ENCODE data around the gene TMEM181.
"Not testable (repeated sequence)": the region's sequence is repeated elsewhere in the genome, so short reads cannot be mapped to it uniquely, and the experiment has no call there.

TMEM181 gene

GRCh38 chr6:158668707-158669103 is 108.8 kb downstream of the TMEM181 start:
- TF ChIP-seq EZH2phosphoT487 (IDR thresholded peaks at IDR 0.05; ENCODE audit: low read depth) = no peak
- TF ChIP-seq, protein P1, sequence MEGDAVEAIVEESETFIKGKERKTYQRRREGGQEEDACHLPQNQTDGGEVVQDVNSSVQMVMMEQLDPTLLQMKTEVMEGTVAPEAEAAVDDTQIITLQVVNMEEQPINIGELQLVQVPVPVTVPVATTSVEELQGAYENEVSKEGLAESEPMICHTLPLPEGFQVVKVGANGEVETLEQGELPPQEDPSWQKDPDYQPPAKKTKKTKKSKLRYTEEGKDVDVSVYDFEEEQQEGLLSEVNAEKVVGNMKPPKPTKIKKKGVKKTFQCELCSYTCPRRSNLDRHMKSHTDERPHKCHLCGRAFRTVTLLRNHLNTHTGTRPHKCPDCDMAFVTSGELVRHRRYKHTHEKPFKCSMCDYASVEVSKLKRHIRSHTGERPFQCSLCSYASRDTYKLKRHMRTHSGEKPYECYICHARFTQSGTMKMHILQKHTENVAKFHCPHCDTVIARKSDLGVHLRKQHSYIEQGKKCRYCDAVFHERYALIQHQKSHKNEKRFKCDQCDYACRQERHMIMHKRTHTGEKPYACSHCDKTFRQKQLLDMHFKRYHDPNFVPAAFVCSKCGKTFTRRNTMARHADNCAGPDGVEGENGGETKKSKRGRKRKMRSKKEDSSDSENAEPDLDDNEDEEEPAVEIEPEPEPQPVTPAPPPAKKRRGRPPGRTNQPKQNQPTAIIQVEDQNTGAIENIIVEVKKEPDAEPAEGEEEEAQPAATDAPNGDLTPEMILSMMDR (IDR thresholded peaks at IDR 0.05; ENCODE audit: low read depth, low read length) = no peak
- H3K9me3 ChIP-seq (ENCODE audit: insufficient read depth, low read length) = no peaks in the 10 kb centered on the region
- no peaks in the 10 kb centered on the region for H4K20me1 ChIP-seq (ENCODE audit: insufficient read depth, low read length)
- no peak overlapping the region for H2AFZ ChIP-seq (ENCODE audit: low read depth, low read length)
- 0 out of 2 replicates have a peak, but pooled peaks cover 3% of the 10 kb centered on the region for H3K27me3 ChIP-seq (ENCODE audit: low read depth, low read length)
- H3K27ac ChIP-seq (ENCODE audit: low read length) = no peak overlapping the region
- peak overlapping the region; percentile 33 for H3K4me2 ChIP-seq (ENCODE audit: low read length)
- H3K9ac ChIP-seq (ENCODE audit: low read length) = no peak overlapping the region
- H3K79me2 ChIP-seq (ENCODE audit: low read length) = no peaks in the 10 kb centered on the region
- H3K4me3 ChIP-seq (ENCODE audit: low read length) = no peak overlapping the region
- H3K4me1 ChIP-seq (ENCODE audit: low read length) = peaks cover 40% of the 10 kb centered on the region
- no peaks in the 10 kb centered on the region for H3K36me3 ChIP-seq (replicated peaks; ENCODE audit: low read depth, low read length)

GRCh38 chr6:158669145-158670035 is 109.5 kb downstream of the TMEM181 start:
- Histone ChIP-seq H3K36me3 (replicated peaks; ENCODE audit: low read depth, low read length) (no peaks in the 10 kb centered on the region), H3K27me3 (ENCODE audit: low read depth, low read length) (0 out of 2 replicates have a peak, but pooled peaks cover 3% of the 10 kb centered on the region), H3K79me2 (ENCODE audit: low read length) (no peaks in the 10 kb centered on the region), H3K4me2 (ENCODE audit: low read length) (peak overlapping the region; percentile 42), H3K9ac (ENCODE audit: low read length) (no peak overlapping the region), H4K20me1 (ENCODE audit: insufficient read depth, low read length) (no peaks in the 10 kb centered on the region), H3K4me3 (ENCODE audit: low read length) (no peak overlapping the region), H3K27ac (ENCODE audit: low read length) (no peak overlapping the region), H3K9me3 (ENCODE audit: insufficient read depth, low read length) (no peaks in the 10 kb centered on the region), H2AFZ (ENCODE audit: low read depth, low read length) (no peak overlapping the region), H3K4me1 (ENCODE audit: low read length) (peaks cover 40% of the 10 kb centered on the region)
- TF ChIP-seq EZH2phosphoT487 (IDR thresholded peaks at IDR 0.05; ENCODE audit: low read depth) = no peak
- TF ChIP-seq, protein P1 (IDR thresholded peaks at IDR 0.05; ENCODE audit: low read depth, low read length) = no peak

DNA sequence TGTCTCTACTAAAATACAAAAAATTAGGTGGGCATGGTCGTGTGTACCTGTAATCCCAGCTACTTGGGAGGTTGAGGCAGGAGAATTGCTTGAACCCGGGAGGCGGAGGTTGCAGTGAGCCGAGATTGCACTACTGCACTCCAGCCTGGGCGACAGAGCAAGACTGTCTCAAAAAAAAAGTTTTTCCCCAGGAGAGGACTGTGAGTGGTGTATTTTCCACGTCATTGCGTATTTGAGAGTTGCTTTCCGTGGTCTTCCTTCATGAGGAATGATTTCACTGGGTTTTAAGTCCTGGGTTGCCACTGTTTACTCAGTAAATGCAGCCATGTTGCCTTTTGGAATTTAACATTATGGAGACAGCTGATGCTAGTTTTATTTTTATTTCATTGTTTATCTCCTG is 112.2 kb downstream of the TMEM181 start:
- H3K36me3 ChIP-seq (replicated peaks; ENCODE audit: low read depth, low read length); H3K4me3 ChIP-seq (ENCODE audit: low read length); H3K4me2 ChIP-seq (ENCODE audit: low read length); H3K27me3 ChIP-seq (ENCODE audit: low read depth, low read length); H3K9me3 ChIP-seq (ENCODE audit: insufficient read depth, low read length); H3K27ac ChIP-seq (ENCODE audit: low read length); H3K9ac ChIP-seq (ENCODE audit: low read length); H4K20me1 ChIP-seq (ENCODE audit: insufficient read depth, low read length); H2AFZ ChIP-seq (ENCODE audit: low read depth, low read length); H3K79me2 ChIP-seq (ENCODE audit: low read length): not testable (repeated sequence)
- H3K4me1 ChIP-seq (ENCODE audit: low read length) = peaks cover 27% of the 10 kb centered on the region

- Histone ChIP-seq H3K79me2 (ENCODE audit: low read length) (no peaks in the 10 kb centered on the region), H3K36me3 (replicated peaks; ENCODE audit: low read depth, low read length) (no peaks in the 10 kb centered on the region), H3K4me1 (ENCODE audit: low read length) (peaks cover 22% of the 10 kb centered on the region), H4K20me1 (ENCODE audit: insufficient read depth, low read length) (no peaks in the 10 kb centered on the region), H3K4me2 (ENCODE audit: low read length) (no peak overlapping the region), H3K27me3 (ENCODE audit: low read depth, low read length) (no peaks in the 10 kb centered on the region), H3K9me3 (ENCODE audit: insufficient read depth, low read length) (no peaks in the 10 kb centered on the region), H3K27ac (ENCODE audit: low read length) (no peak overlapping the region), H3K4me3 (ENCODE audit: low read length) (no peak overlapping the region), H3K9ac (ENCODE audit: low read length) (no peak overlapping the region), H2AFZ (ENCODE audit: low read depth, low read length) (no peak overlapping the region)
- TF ChIP-seq, protein P1 (IDR thresholded peaks at IDR 0.05; ENCODE audit: low read depth, low read length) = no peak
- TF ChIP-seq EZH2phosphoT487 (IDR thresholded peaks at IDR 0.05; ENCODE audit: low read depth) = no peak
These were observed 112.8 kb downstream of the TMEM181 start for GRCh38 chr6:158672726-158673125.

Data from OCI-LY3 (cell line).